Ecto neural progenitor cell (in vitro differentiated cells): ENCODE results near the gene PDE11A.
"Not testable (repeated sequence)": the region's sequence is repeated elsewhere in the genome, so short reads cannot be mapped to it uniquely, and the experiment has no call there.

Experiments
- DNase-seq: peaks from one replicate; pipeline ENCODE4 v3.0.0-alpha.2; 2018; ENCODE audit warnings: low spot score

PDE11A gene

DNA sequence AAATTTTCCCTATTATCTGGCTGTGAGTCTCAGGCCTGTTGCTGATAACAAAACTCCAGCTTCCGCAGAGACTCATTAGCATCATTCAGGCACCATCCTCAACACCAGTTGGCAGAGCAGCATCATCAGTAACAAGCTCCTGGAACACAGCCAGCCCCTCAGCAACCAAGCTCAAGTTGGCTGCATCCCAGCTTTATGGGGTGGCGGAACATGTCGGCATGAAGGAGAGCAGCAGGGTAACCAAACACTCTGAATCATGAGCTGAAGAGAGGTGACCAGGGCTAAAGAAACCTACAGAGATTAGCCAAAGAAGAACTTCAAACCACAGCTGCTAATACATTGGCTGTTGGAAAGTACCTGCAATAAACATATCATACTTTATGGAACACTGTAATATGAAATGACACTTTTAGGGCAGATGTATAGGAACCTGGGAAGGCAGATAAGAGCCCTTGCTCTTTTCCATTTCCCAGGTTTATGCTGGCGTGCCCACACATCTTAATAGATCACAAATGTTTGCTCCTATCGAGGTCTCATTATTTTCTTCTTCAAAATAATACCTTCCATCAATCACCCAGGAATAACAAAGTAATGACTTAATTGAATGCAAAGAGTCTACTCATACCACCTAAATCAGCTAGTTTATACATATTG, 63.8 kb downstream of the PDE11A start:
- no peak for DNase-seq

DNA sequence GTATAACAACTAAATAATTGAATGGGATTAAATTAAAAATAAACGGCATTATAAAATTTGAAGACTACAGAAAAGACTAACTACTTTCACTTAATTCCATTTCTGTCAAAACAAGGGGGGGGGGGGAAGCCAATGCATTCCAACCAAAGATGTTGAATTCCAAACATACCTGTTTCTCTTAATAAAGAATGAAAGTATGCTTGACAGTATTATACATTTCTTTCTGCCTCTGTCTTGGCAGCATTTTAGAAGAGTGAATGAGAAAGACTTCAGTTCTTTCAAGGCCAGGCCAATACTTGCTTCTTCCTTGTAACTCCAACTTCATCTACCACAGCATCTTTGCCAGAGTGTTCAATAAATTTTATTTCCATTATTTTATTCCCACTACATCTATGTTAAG, 65.9 kb downstream of the PDE11A start:
- DNase-seq: no peak

DNA sequence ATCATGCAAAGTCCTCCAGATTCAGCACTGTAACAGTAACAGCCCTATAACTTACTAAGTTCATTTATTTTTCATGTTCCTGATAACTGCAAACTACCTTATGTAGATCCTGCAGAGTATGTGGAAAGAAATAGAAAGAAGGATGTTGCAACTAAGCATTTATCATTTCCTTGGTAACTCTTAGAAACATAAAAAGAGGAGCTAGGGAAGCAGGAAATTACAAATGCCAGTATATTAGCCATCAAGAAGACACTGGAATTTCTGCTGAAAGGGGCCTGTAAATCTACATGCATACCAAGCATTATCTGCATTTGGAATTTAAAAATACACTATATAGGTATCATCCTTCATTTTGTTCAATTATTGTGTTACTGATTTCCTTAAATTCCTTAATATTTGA, 66.8 kb downstream of the PDE11A start:
- DNase-seq: no peak

DNA sequence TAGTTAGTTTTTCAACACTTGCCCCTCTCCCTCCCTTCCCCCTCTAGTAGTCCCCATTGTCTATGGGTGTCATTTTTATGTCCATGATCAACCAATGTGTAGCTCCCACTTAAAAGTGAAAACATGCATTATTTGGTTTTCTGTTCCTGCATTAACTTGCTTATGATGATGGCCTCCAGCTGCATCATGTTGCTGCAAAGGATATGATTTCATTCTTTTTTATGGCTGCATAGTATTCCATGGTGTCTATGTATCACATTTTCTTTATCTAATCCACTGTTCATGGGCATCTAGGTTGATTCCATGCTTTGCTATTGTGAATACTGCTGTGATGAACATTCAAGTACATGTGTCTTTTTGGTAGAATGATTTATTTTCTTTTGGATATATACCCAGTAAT, 70.5 kb downstream of the PDE11A start:
- no peak for DNase-seq

DNA sequence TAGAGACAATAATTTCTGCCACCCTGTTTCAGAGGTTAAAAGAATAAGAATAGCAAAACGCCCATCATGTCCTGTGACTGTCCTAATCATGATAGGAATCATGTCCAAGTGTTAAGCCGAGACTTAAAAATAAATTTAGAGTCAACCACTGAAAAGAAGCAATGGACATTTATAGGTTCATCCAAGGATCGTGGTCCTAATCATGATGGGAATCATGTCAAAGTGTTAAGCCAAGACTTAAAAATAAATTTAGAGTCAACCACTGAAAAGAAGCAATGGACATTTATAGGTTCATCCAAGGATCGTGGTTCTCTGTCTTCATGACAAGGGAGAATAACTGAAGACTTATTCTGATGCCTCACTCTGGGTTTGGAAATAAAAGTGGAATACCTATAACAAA, 73.6 kb downstream of the PDE11A start:
- DNase-seq: no peak

DNA sequence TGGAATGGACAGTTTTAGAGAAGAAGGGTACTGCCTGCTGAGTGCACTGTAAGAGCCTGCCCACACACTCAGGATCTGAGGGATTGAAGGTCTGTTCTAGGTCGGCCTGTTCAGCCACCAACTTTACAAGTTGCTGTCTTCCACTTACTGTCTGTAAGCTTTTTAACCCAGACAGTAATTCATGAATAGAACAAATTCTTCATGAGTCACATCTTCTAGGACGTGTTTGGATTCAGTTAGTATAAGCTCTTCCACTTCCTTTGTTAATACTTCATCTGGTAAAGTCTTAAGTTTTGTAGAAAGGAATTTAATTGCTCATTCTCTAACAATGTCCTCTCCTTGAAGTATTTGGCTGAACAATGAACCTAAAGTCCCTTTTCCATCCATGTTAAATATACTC, 74.6 kb downstream of the PDE11A start:
- DNase-seq: no peak

DNA sequence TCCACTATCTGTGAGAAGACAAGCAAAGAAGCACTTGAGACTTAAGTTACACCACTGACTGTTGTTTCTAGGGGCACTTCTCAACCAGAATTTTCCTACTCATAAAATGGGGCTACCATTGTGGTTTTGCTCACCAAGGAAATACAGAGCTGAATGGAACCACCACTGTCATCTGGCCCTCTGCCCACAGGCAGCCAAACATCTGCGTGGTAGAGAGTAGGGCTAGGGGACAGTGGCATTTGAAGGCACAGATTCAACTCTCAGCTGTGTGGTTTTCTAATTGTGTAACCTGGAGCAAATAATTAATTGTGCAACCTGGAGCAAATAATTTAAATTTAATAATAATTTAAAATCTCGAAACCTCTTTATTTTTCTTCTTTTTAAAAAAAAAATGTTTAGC, 79.6 kb downstream of the PDE11A start:
- no peak for DNase-seq

DNA sequence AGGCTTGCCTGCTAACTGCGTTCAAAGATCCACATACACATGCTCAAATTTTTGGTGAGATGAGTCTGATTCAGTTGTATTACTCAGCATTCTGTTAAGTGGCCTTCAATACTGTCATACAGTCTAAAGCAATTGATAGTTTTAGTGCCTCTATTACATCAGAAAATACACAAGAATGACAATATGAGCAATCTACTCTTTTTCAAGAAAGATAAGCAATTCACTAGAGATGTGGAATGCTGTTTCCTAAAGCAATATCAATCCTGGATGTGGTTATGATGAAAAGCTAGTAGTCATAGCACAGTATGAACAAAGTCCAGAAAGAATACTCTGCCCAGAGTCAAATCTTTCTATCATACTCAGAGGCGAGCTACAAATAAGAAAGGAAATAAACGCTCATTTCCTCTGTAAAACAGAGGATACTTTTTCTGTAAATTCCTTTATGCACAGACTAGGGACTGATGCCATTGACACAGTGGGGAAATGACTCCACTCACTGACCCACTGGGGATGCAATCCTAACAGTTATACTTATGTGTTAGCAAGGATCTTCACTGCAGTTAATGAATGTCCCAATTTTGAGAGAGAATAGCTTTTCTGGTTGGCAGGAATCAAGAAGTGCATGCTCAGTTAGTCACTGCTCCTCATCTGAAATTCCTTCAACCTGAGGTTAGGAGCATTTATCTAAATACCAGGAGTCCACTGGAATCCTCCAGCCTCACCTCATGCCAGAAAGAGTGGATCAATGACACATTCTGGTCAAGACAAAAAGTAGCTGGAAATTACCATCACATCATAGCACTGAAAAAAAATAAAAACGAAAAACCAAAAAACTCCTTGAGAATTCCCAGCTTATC, 83.3 kb downstream of the PDE11A start:
- no peak for DNase-seq

DNA sequence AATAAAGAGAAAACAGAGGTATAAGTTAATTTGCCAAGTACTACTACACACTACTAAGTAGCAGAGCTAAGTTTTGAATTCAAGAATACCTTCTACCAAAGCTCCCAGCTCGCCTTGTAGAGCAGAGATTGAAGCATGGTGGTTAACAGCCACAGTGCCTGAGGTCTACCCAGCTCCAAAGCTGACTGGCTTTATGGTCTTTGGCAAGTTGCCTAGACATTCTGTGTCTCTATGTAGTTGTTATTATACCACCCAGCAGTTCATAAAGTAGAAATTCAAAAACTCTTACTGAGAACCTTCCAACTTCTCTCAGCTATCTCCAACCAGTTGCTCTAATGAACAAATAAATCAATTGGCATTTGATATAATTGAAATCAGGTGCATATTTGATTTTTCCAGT, 87.8 kb downstream of the PDE11A start:
- no peak for DNase-seq

DNA sequence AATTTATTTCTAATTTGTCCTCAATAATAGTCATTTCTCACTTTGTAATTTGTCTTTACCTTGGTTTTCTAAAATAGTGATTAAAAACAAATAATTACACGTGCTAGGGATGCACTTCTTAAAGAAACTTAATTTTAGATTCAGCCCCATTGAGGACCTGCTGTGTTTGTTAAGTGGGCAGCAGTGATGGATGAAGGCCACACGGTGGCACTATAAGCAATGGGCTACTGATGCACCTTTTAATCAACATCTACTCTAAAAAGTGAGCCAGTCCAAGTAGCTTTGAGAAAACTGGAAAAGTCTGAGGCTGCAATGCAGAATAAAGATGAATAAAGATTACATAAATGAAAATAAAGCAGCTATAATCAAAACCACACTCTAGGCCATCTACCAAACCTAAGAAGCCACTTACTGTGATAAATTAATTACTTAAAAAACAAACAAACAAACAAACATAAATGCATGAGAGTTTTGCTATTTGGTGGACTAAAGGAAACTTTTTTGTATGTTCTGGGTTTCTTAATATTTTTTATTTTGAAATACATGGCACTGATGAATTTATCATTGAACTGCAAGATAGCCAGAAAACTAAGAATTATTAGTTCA, 89.3 kb downstream of the PDE11A start:
- peak; percentile 49 for DNase-seq

DNA sequence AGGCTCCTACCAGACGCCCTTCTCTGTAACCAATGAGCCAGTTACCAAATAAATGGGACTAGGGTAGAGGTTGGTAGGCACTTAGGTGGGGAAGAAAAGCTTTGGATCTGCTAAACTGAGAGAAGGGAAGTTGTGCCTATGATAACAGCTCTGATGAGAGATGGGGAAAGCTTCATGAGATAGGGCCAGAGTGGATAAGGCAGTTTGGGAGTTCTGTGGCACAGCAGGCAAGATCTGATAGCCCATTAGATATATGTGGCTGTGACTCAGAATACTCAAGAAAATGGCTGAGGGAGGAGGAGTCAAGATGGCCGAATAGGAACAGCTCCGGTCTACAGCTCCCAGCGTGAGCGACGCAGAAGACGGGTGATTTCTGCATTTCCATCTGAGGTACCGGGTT, 99.8 kb downstream of the PDE11A start:
- DNase-seq: no peak

DNA sequence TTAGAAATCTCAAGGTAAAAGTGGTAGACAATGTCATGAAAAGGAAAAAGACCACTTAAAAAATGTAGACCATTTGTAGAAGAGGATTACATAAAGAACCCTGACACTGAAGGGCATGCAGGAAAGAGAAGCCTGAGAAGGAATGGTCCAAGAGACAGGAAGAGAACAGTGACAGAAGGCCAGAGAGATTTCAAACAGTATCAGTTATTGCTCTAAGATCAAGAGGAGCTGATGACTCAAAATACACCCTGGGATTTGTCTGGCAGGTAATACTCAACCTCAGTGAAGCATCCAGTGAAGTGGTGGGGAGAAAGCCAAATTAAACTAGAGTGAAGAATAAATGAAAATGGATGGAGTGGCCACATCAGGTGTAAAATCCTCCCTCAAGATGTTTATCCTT, 100.5 kb downstream of the PDE11A start:
- no peak for DNase-seq

DNA sequence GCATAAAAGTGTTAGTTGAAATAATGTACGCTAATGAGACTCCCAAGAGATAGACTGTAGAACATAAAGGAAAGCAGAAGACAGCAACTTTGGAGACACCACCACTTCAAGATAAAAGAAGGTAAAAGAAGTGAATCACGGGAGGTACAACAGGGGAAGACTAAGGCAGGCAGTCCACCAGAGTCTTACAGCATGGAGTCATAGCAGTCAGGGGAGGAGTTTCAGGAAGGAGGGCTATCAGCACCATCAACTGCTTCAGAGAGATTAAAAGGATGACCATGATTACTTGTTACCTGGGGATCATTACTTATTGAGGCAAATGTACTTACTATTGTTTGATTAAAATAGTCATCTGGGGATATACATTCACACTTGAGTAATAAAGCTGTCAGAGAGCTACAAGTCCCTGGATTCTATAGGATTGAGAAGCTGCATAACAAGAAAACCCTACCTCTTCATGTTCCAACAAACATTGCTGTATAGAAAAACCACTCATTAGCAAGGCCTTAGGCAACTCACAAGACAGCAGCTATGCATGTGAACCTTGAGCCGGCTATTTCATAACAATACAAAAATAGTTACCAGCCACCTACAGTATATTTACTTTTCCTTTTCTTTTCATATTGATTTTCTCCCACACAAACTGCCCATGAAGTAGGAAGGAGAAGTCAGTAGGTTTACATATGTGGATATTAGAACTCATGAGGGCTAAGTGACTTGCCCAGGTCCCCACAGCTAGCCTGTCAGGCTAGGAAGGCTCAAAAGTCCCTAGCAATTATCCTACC, 101.7 kb downstream of the PDE11A start:
- no peak for DNase-seq

DNA sequence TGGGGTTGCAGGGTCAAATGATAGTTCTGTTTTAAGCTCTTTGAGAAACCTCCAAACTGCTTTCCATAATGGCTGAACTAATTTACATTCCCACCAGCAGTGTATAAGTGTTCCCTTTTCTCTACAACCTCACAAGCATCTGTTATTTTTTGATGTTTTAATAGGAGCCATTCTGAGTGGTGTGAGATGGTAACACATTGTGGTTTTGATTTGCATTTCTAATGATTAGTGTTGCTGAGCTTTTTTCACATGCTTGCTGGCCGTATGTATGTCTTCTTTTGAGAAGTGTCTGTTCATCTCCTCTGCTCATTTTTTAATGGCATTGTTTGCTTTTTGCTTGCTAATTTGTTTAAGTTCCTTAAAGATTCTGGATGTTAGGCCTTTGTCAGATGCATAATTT, 107.7 kb downstream of the PDE11A start:
- no peak for DNase-seq

DNA sequence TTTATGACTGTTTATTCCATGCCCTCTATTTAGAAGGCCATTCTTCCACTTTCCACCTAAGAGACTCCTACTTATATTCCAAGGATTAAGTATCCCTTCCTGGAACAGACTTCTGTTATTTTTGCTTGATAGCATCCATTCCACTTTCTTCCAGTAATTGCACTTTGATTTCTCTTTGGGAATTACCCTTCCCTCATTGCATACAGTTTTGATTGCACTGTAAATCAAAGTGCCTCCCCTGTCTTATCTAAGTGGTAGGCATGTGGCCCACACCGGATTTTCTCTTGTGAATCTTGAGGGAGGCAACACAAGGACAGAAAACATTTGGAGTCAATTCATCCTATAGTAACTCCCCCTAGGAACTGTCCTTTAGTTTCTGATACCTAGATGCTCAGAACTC, 120.4 kb downstream of the PDE11A start:
- DNase-seq: no peak

DNA sequence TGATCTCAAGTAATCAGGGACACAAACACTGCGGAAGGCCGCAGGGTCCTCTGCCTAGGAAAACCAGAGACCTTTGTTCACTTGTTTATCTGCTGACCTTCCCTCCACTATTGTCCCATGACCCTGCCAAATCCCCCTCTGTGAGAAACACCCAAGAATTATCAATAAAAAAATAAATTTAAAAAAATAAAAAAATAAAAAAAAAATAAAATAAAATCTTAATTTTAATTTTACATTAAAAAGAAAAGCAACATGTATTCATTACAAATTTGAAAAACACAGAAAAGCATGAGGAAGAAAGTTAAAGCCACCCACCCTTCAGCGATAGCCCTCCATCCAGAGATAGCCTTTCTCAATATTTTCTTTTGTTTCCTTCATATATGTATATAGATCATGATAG, 125.0 kb downstream of the PDE11A start:
- DNase-seq: not testable (repeated sequence)

DNA sequence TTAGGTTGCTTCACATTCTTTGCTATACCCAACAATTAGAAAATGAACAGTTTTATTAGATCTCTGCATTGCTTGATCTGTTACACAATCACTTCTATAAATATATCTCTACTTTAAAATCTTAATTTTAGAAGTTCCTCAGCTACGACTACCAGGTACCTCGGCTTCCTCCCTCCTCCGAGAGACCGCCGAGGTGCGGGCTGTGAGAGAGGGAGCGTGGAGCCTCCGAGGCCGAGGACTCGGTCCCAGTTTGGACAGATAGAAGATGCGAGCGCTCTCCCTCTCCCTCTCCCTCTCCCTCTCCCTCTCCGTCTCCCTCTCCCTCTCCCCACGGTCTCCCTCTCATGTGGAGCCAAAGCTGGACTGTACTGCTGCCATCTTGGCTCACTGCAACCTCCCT, 128.0 kb downstream of the PDE11A start:
- DNase-seq: not testable (repeated sequence)

DNA sequence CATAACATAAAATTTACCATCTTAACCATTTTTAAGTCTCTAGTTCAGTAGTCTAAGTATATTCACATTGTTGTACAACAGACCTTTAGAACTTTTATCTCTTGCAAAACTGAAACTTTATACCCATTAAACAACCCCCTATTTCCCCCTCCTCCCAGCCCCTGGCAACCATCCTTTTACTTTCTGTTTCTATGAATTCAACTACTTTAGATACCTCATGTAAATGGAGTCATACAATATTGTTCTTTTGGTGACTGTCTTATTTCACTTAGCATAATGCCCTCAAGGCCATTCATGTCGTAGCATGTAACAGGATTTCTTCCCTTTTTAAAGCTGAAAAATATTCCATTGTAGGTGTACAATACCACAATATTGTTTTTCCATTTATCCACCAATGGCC, 129.8 kb downstream of the PDE11A start:
- no peak for DNase-seq

DNA sequence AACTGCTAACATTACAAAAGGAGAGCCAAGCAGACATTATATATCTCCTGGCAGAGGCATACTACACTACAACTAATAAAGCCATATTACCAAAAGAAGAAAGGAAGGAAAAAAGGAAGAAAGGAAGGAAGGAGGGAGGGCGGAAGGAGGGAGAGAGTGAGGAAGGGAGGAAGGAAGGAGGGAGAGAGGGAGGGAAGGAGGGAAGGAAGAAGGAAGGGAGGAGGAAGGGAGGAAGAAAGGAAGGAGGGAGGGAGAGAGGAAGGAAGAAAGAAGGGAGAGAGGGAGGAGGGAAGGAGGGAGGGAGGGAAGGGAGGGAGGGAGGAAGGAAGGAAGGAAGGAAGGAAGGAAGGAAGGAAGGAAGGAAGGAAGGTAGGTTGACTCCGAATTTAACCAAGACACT, 133.4 kb downstream of the PDE11A start:
- no peak for DNase-seq

DNA sequence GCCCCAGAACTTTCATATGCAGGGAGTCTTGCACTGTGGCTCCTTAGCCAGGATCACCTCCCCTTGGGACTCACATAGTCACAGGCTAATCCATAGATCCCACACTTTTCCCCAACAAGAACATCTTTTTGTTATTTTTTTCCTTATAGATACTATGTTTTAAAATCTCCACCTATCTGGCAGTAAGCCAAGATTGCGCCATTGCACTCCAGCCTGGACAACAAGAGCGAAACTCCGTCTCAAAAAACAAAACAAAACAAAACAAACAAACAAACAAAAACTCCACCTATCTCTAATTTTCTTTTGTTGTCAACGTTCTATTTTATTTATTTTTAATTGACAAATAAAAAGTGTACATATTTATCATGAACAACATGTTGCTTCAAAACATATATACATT, 141.7 kb downstream of the PDE11A start:
- DNase-seq: no peak

DNA sequence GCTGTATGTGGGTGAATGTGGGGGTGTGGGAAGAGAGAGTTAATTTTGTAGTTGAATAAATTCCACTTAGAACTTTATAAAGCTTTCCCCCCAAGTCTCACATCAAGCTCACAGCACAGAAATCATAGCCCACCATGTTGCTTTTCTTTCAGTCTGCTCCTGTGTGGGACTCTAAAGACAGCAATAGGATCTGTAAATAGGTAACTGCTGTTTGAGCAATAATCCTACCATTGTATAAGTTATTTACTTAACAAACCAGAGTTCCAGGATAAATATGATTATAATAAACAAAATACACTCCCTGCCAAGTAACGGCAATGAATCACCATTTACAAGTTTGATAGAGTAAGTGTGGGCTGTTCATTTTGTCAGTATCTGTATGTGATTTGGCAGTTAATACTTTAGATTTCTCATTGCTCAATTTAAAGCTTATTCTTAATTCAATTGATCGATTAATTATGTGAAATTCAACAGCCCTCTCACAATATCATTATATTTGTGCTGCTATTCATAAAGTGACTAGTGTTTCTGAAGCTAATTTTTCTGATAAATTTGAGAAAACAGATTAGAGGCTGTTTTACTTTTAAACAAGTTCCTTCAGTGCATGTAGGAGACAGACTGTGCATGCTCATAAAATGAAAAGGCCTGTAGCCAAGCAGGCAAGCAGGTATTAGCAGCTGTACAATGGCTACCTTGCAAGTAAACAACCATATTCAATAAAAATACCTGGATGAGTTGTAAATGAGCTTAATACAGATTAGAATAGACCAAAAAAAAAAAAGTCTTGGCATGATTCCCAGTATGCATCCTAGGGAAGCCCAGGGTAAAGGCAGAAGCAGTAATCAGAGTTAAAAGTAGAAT, 142.7 kb downstream of the PDE11A start:
- DNase-seq: no peak

DNA sequence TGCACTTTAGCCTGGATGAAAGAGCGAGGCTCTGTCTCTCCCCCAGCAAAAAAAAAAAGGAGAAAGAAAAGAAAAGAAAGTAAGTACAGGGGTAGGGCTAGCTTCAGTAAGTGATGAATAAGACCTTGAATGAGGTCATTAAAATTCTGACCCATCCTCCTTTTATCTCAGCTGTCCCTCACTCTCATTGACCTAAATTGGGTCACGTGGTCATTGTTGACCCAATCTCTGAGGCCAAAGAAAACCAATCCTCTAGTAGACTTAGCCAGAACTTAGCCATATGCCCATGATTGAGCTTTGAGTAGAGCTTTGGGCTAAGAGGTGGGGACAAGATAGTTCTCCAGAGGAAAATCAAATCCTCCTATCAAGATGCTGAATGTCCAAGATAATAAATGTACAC, 149.3 kb downstream of the PDE11A start:
- DNase-seq: no peak
